SK-N-MC (cell line): ENCODE measurements around the gene TAGLN.

Source experiments
- EZH2 ChIP-seq: fragments of 200-600 bp; sonication (generic); IDR thresholded peaks from one replicate; pipeline ENCODE4 v1.6.1; 2017; ENCODE audit warnings: antibody characterized with exemption
- POLR2AphosphoS5 ChIP-seq: IDR thresholded peaks from 2 replicates; pipeline ENCODE4 v1.6.1; 2012; ENCODE audit warnings: mild to moderate bottlenecking, low read depth, low read length, borderline replicate concordance

DNA sequence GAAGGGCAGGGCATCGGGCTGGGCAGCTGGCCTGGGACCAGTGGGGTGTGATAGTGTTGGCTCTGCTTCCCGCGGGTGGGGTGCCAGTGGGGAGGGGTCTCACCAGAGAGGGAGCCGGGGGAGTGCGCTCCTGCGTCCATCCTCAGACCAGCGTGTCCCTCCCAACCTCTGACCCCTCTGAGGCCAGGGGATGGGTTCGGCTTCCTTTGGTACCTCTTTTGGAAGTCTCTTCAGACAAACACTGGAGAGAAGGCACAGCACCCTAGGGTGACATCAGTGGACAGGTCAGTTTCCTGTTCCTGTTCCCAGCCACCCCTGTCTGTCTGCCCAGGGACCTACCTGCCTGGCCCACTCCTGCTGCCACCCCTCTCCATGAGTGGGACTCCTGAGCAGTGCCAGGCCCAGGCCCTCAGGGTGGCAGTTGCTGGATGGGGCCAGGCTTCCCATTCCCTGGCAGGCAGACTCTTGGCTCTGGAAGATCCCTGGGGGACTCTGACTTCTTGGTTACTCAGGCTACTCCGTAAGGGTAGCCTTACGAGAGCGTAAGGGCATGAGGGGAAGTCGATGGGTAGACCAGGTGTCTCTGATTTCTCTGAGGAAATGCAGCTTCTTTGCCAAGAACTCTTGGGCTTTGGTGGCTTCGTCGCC, 2.6 kb downstream of the TAGLN start:
- TF ChIP-seq EZH2 (no peak), POLR2AphosphoS5 (no peak)
